Spinal cord (tissue), 10 donors: ENCODE data around the gene NLGN3. TPM values are rescaled to one million over a fixed set of nuclear protein-coding genes. Genes with fewer than 3 reads are reported as not detected.
A peak's percentile ranks its signal among the peaks of the same experiment; 100 is the strongest.

ENCODE experiments used
- DNase-seq, 6 donors: peaks; one replicate each; pipeline versions ENCODE4 v3.0.0 to v3.0.0-alpha.2; 2013 to 2015; ENCODE audit warnings: low spot score in 6 of 6, low read depth in 4 of 6
- H3K27ac ChIP-seq: one replicate; pipeline ENCODE4 v1.5.1; 2013; ENCODE audit warnings: low read depth, low read length, control low read depth
- H3K27me3 ChIP-seq: one replicate; pipeline ENCODE4 v1.6.1; 2013; ENCODE audit warnings: low read length; ENCODE audit not compliant: control insufficient read depth, insufficient read depth
- H3K36me3 ChIP-seq: one replicate; pipeline ENCODE4 v1.6.1; 2013; ENCODE audit warnings: low read length; ENCODE audit not compliant: control insufficient read depth, insufficient read depth
- H3K4me1 ChIP-seq: one replicate; pipeline ENCODE4 v1.6.1; 2013; ENCODE audit warnings: low read length; ENCODE audit not compliant: control insufficient read depth, insufficient read depth
- H3K4me3 ChIP-seq: one replicate; pipeline ENCODE4 v1.5.1; 2013; ENCODE audit warnings: low read depth, low read length, control low read depth
- H3K9me3 ChIP-seq: one replicate; pipeline ENCODE4 v1.6.1; 2013; ENCODE audit warnings: low read length; ENCODE audit not compliant: control insufficient read depth, insufficient read depth
- WGBS: methylation state at CpG from one replicate; pipeline ENCODE4 v1.1.5; 2013; ENCODE audit warnings: missing lambda C conversion rate; ENCODE audit not compliant: insufficient coverage; 5-methylcytosine and 5-hydroxymethylcytosine counted together
- polyA plus RNA-seq, 2 donors: library from polyadenylated mRNA; unstranded; fragments of 120-200 nt; gene quantifications; one replicate each; pipeline ENCODE4 v1.2.1, GENCODE V29; 2013; ENCODE audit not compliant: insufficient read length in 2 of 2
- total RNA-seq, 2 donors: library from RNA; depleted of rRNA in 1 of 2; stranded (reverse); fragments of 120-200 nt in 1 of 2; fragments of >200 nt in 1 of 2; gene quantifications; one replicate each; pipeline versions ENCODE4 v1.2.3 to v1.2.4, GENCODE V29; 2013 to 2014
- donor health status: healthy.

Gene NLGN3
- total and polyA plus RNA-seq, 4 donors = 31.2 to 148 (median 80.5) TPM

- WGBS = 67% methylated on average over 3 of the region's 5 CpGs
- no peaks in the 10 kb centered on the region for H3K9me3 ChIP-seq
- no peak overlapping the region for H3K27ac ChIP-seq
- H3K27me3 ChIP-seq = no peaks in the 10 kb centered on the region
- no peaks in the 10 kb centered on the region for H3K36me3 ChIP-seq
- H3K4me1 ChIP-seq = no peaks in the 10 kb centered on the region
- H3K4me3 ChIP-seq = no peak overlapping the region
- DNase-seq = no peak
Measured at GRCh38 chrX:71111921-71112431, 32.7 kb upstream of the NLGN3 start.

- peaks cover 7% of the 10 kb centered on the region for H3K36me3 ChIP-seq
- peaks cover 6% of the 10 kb centered on the region for H3K4me1 ChIP-seq
- 66% methylated on average over 5 of the region's 10 CpGs for WGBS
- H3K27me3 ChIP-seq = no peaks in the 10 kb centered on the region
- DNase-seq = no peak
- no peak overlapping the region for H3K27ac ChIP-seq
- H3K4me3 ChIP-seq = no peak overlapping the region
- H3K9me3 ChIP-seq = no peaks in the 10 kb centered on the region
Measured at GRCh38 chrX:71117358-71117757, 27.3 kb upstream of the NLGN3 start.

GRCh38 chrX:71118032-71118984, 26.3 kb upstream of the NLGN3 start, which contains the start of gene MED12:
TSS of gene MED12 (plus strand) at chrX:71118596. CDS start at chrX:71118755, 159 bp downstream.
- no peaks in the 10 kb centered on the region for H3K9me3 ChIP-seq
- peak within 1 kb of the TSS; percentile 81 for H3K27ac ChIP-seq
- DNase-seq = peak; percentile 57 to 96 (median 75)
- peaks cover 13% of the 10 kb centered on the region for H3K36me3 ChIP-seq
- H3K4me3 ChIP-seq = peak within 1 kb of the TSS; percentile 69
- WGBS = 20% methylated on average over 51 of the region's 56 CpGs
- peaks cover 6% of the 10 kb centered on the region for H3K4me1 ChIP-seq
- H3K27me3 ChIP-seq = no peaks in the 10 kb centered on the region

GRCh38 chrX:71118985-71119535, 25.6 kb upstream of the NLGN3 start:
- peak in 2 of 6 donors; percentile 3 to 15 for DNase-seq
- H3K27me3 ChIP-seq = no peaks in the 10 kb centered on the region
- peaks cover 17% of the 10 kb centered on the region for H3K36me3 ChIP-seq
- H3K27ac ChIP-seq = no peak overlapping the region
- 4% methylated on average over 3 of the region's 17 CpGs for WGBS
- no peaks in the 10 kb centered on the region for H3K9me3 ChIP-seq
- H3K4me1 ChIP-seq = peaks cover 6% of the 10 kb centered on the region
- peak overlapping the region; percentile 69 for H3K4me3 ChIP-seq

- Histone ChIP-seq H3K27me3 (no peaks in the 10 kb centered on the region), H3K4me1 (no peaks in the 10 kb centered on the region), H3K4me3 (no peak overlapping the region), H3K9me3 (no peaks in the 10 kb centered on the region), H3K36me3 (peaks cover 68% of the 10 kb centered on the region), H3K27ac (no peak overlapping the region)
- DNase-seq = no peak
- WGBS = 64% methylated on average over 12 of the region's 12 CpGs
Measured at GRCh38 chrX:71128166-71128833, 16.3 kb upstream of the NLGN3 start.

GRCh38 chrX:71128915-71129765, 15.5 kb upstream of the NLGN3 start:
- 38% methylated on average over 11 of the region's 18 CpGs for WGBS
- Histone ChIP-seq H3K9me3 (no peaks in the 10 kb centered on the region), H3K27ac (no peak overlapping the region), H3K4me3 (no peak overlapping the region), H3K27me3 (no peaks in the 10 kb centered on the region), H3K4me1 (no peaks in the 10 kb centered on the region), H3K36me3 (peaks cover 65% of the 10 kb centered on the region)
- DNase-seq = peak in 2 of 6 donors; percentile 74 to 82

- WGBS = 77% methylated on average over 2 of the region's 4 CpGs
- no peaks in the 10 kb centered on the region for H3K4me1 ChIP-seq
- DNase-seq = no peak
- H3K4me3 ChIP-seq = no peak overlapping the region
- no peaks in the 10 kb centered on the region for H3K9me3 ChIP-seq
- peaks cover 71% of the 10 kb centered on the region for H3K36me3 ChIP-seq
- no peaks in the 10 kb centered on the region for H3K27me3 ChIP-seq
- no peak overlapping the region for H3K27ac ChIP-seq
Measured at GRCh38 chrX:71131510-71131909, 13.1 kb upstream of the NLGN3 start.

- WGBS = 70% methylated on average over 3 of the region's 6 CpGs
- Histone ChIP-seq H3K27ac (no peak overlapping the region), H3K9me3 (no peaks in the 10 kb centered on the region), H3K4me1 (peaks cover 15% of the 10 kb centered on the region), H3K36me3 (peaks cover 61% of the 10 kb centered on the region), H3K27me3 (no peaks in the 10 kb centered on the region), H3K4me3 (no peak overlapping the region)
- no peak for DNase-seq
Measured at GRCh38 chrX:71140440-71140839, 4.2 kb upstream of the NLGN3 start.

GRCh38 chrX:71143508-71143907, 1.1 kb upstream of the NLGN3 start:
- peak in 1 of 6 donors; percentile 49 for DNase-seq
- Histone ChIP-seq H3K9me3 (no peaks in the 10 kb centered on the region), H3K27ac (no peak overlapping the region), H3K27me3 (no peaks in the 10 kb centered on the region), H3K4me3 (no peak overlapping the region), H3K4me1 (peaks cover 33% of the 10 kb centered on the region), H3K36me3 (peaks cover 41% of the 10 kb centered on the region)
- WGBS = 61% methylated on average over 4 of the region's 6 CpGs
